Skeletal muscle satellite cell (primary cell): ENCODE results near the gene GATB.

Source experiments
- H3K27me3 ChIP-seq: 2 replicates; pipeline ENCODE4 v1.7.0; 2013; ENCODE audit warnings: low read length; ENCODE audit not compliant: control insufficient read depth, insufficient read depth
- H3K36me3 ChIP-seq: 2 replicates; pipeline ENCODE4 v1.7.0; 2013; ENCODE audit warnings: mild to moderate bottlenecking, control low read depth, low read length; ENCODE audit not compliant: insufficient read depth
- H3K4me1 ChIP-seq: 2 replicates; pipeline ENCODE4 v1.7.0; 2013; ENCODE audit warnings: low read length; ENCODE audit not compliant: control insufficient read depth, insufficient read depth
- H3K4me2 ChIP-seq: 2 replicates; pipeline ENCODE4 v1.7.0; 2013; ENCODE audit warnings: mild to moderate bottlenecking, low read length
- H3K4me3 ChIP-seq: 2 replicates; pipeline ENCODE4 v1.7.0; 2013; ENCODE audit warnings: low read length
- H3K9ac ChIP-seq: 2 replicates; pipeline ENCODE4 v1.7.0; 2013; ENCODE audit warnings: mild to moderate bottlenecking, low read depth, low read length, moderate library complexity
- H3K9me3 ChIP-seq: replicated peaks from 2 replicates; pipeline ENCODE4 v1.7.0; 2013; ENCODE audit warnings: mild to moderate bottlenecking, control low read depth, low read length

The GATB gene

GRCh38 chr4:151669990-151670389 is 90.8 kb downstream of the GATB start:
- Histone ChIP-seq H3K36me3 (no peaks in the 10 kb centered on the region), H3K4me2 (no peak overlapping the region), H3K9me3 (no peaks in the 10 kb centered on the region), H3K4me3 (no peak overlapping the region), H3K4me1 (no peaks in the 10 kb centered on the region), H3K9ac (no peak overlapping the region), H3K27me3 (no peaks in the 10 kb centered on the region)

GRCh38 chr4:151668689-151669402 is 92.0 kb downstream of the GATB start:
- H3K36me3 ChIP-seq: no peaks in the 10 kb centered on the region
- H3K4me2 ChIP-seq: no peak overlapping the region
- H3K9me3 ChIP-seq: no peaks in the 10 kb centered on the region
- no peak overlapping the region for H3K4me3 ChIP-seq
- H3K4me1 ChIP-seq: no peaks in the 10 kb centered on the region
- H3K27me3 ChIP-seq: no peaks in the 10 kb centered on the region
- no peak overlapping the region for H3K9ac ChIP-seq

GRCh38 chr4:151667666-151668065 is 93.1 kb downstream of the GATB start:
- H3K4me3 ChIP-seq: no peak overlapping the region
- no peak overlapping the region for H3K9ac ChIP-seq
- no peak overlapping the region for H3K4me2 ChIP-seq
- no peaks in the 10 kb centered on the region for H3K4me1 ChIP-seq
- no peaks in the 10 kb centered on the region for H3K36me3 ChIP-seq
- no peaks in the 10 kb centered on the region for H3K27me3 ChIP-seq
- H3K9me3 ChIP-seq: no peaks in the 10 kb centered on the region

DNA sequence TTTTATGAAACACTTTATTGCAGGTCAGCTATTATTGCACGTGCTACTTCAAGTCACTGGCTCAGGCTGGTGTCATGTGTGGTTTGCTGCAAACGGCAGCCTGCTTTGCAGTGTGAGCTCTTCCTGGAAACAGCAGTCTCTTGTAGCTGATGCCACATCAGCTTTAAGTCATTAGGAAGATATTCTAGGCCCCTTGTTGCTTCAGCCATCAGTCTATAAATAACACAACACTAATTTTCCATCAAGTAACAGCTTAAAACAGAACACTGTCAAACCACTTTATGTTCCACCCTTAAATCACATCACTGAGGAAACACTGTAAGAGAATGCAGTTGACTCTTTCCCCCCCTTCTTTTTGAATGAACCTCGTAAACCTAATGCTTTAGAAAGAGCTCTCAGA is 93.8 kb downstream of the GATB start:
- H3K36me3 ChIP-seq: no peaks in the 10 kb centered on the region
- H3K9ac ChIP-seq: no peak overlapping the region
- no peaks in the 10 kb centered on the region for H3K9me3 ChIP-seq
- H3K27me3 ChIP-seq: no peaks in the 10 kb centered on the region
- H3K4me3 ChIP-seq: no peak overlapping the region
- no peaks in the 10 kb centered on the region for H3K4me1 ChIP-seq
- no peak overlapping the region for H3K4me2 ChIP-seq

- H3K4me2 ChIP-seq: no peak overlapping the region
- no peak overlapping the region for H3K9ac ChIP-seq
- no peak overlapping the region for H3K4me3 ChIP-seq
- H3K4me1 ChIP-seq: no peaks in the 10 kb centered on the region
- H3K9me3 ChIP-seq: no peaks in the 10 kb centered on the region
- no peaks in the 10 kb centered on the region for H3K27me3 ChIP-seq
- H3K36me3 ChIP-seq: no peaks in the 10 kb centered on the region
Observed at GRCh38 chr4:151666501-151666900, 94.3 kb downstream of the GATB start.

DNA sequence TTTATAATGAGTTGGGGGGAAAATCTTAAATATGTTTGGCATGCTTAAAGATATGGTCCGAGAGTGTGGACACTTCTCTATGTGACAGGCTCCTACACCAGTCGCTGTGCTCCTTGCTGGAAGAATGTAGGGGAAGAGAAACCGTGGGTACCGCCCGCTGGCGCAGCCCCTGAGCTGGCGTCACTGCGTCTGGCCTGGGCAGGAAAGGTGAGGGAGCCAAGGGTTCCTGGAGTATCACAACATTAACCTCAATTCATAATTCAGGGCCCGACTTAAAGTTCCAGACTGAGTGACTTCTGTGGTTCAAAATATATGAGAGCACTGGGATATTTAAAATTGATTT is 95.1 kb downstream of the GATB start:
- H3K9me3 ChIP-seq: no peaks in the 10 kb centered on the region
- H3K4me3 ChIP-seq: no peak overlapping the region
- no peak overlapping the region for H3K4me2 ChIP-seq
- no peaks in the 10 kb centered on the region for H3K4me1 ChIP-seq
- H3K36me3 ChIP-seq: no peaks in the 10 kb centered on the region
- H3K9ac ChIP-seq: no peak overlapping the region
- H3K27me3 ChIP-seq: no peaks in the 10 kb centered on the region

GRCh38 chr4:151665022-151665784 is 95.6 kb downstream of the GATB start:
- H3K27me3 ChIP-seq: no peaks in the 10 kb centered on the region
- no peak overlapping the region for H3K9ac ChIP-seq
- no peak overlapping the region for H3K4me2 ChIP-seq
- H3K36me3 ChIP-seq: no peaks in the 10 kb centered on the region
- H3K9me3 ChIP-seq: no peaks in the 10 kb centered on the region
- no peaks in the 10 kb centered on the region for H3K4me1 ChIP-seq
- no peak overlapping the region for H3K4me3 ChIP-seq

DNA sequence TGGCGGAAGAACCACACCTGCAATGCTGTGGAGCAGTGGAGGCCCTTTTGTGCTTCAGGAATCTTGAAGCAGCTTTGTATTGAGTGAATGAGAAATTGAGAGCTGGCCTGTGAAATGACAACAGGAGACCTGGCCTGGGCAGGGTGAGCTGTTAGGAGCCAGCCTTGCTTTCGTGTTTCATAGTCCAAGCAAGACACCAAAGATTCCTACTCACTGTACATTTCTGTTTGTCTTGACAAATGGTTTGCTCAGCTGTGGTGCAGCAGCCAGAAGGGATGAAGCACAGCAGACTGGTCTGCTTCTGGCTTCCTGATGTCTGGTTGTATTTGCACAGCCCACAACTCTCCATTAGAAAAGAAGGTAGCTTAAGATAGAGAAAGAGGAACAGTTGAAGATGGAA is 96.5 kb downstream of the GATB start:
- peaks cover 7% of the 10 kb centered on the region for H3K4me1 ChIP-seq
- no peak overlapping the region for H3K4me3 ChIP-seq
- no peaks in the 10 kb centered on the region for H3K27me3 ChIP-seq
- H3K4me2 ChIP-seq: no peak overlapping the region
- H3K9me3 ChIP-seq: no peaks in the 10 kb centered on the region
- H3K9ac ChIP-seq: no peak overlapping the region
- no peaks in the 10 kb centered on the region for H3K36me3 ChIP-seq

DNA sequence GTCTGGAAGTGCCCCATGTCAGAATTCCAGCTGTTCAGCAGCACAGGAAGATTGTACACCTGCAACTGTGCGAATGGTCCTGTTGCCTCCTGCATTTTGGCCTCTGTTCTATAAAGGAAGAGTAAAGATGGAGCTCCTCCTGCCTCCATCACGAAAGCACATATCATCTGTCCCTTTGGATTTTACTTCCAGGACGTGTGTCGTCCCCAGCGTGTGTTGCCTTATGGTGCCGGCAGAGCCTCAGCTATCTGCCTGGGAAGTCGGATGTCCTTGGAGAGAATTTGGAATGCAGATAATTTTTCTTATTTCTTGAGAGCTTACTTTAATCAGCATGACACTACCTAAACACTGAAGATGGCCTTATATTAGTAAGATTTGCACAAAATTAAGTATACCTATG is 97.7 kb downstream of the GATB start:
- H3K27me3 ChIP-seq: no peaks in the 10 kb centered on the region
- no peaks in the 10 kb centered on the region for H3K9me3 ChIP-seq
- no peaks in the 10 kb centered on the region for H3K36me3 ChIP-seq
- H3K4me3 ChIP-seq: no peak overlapping the region
- H3K9ac ChIP-seq: no peak overlapping the region
- H3K4me1 ChIP-seq: peaks cover 12% of the 10 kb centered on the region
- H3K4me2 ChIP-seq: no peak overlapping the region

- H3K9me3 ChIP-seq: no peaks in the 10 kb centered on the region
- no peaks in the 10 kb centered on the region for H3K36me3 ChIP-seq
Observed at GRCh38 chr4:151661873-151662272, 98.9 kb downstream of the GATB start.

DNA sequence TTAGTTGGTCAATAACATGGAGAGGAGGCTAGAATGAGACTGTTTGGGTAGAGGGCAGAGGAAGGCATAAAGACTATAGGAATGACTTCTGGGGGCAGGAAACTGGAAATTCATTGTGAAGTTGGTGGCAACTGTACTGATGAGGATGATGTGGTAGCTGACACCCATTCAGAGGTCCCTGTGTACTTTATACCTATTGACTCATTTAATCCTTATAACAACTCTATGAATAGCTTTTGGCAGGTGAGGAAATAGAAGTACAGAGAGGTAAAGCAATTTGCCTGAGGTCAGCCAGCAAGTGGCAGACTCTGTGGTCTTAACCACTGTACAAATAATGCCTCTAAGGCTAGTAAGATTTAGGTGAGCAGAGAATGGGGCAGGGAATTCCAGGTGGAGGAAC is 100.1 kb downstream of the GATB start:
- Histone ChIP-seq H3K36me3 (no peaks in the 10 kb centered on the region), H3K4me3 (no peak overlapping the region), H3K27me3 (no peaks in the 10 kb centered on the region), H3K9ac (no peak overlapping the region), H3K9me3 (no peaks in the 10 kb centered on the region), H3K4me2 (no peak overlapping the region), H3K4me1 (peaks cover 12% of the 10 kb centered on the region)

More at GRCh38 chr4:151661873-151662272, 98.9 kb downstream of the GATB start:
- Histone ChIP-seq H3K9ac (no peak overlapping the region), H3K4me1 (peaks cover 12% of the 10 kb centered on the region), H3K4me2 (no peak overlapping the region), H3K27me3 (no peaks in the 10 kb centered on the region), H3K4me3 (no peak overlapping the region)
